Uterus (tissue), 2 donors: ENCODE measurements around the gene RNGTT.

Experiments used
- POLR2A ChIP-seq, 2 donors: fragments of 450-650 bp; IDR thresholded peaks; one replicate each; pipeline ENCODE4 v1.6.1; 2016; ENCODE audit warnings: antibody characterized with exemption in 2 of 2, mild to moderate bottlenecking in 1 of 2, moderate library complexity in 1 of 2
- TF ChIP-seq, protein P1 (sequence below), 4 experiments: fragments of 200-600 bp in 2 of 4; fragments of 450-650 bp in 2 of 4; sonication (generic) in 2 of 4; IDR thresholded peaks; one replicate each; pipeline ENCODE4 v1.5.1; 2016 to 2019; ENCODE audit warnings: antibody characterized with exemption in 4 of 4, mild to moderate bottlenecking in 2 of 4, moderate library complexity in 1 of 4

DNA sequence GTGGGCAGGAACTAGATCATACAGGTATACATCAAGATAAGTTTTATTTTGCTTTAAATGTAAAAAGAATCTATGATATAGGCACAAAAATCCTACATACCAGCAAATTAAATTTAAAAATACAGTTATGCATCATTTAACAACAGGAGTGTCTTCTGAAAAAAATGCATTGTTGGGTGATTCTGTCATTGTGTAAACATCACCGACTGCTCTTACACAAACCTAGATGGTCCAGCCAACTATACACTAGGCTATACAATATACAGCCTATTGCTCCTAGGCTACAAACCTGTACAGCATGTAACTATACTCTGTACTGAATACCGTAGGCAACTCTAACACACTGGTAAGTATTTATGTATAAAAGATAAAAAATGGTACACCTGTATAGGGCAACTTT, 139.4 kb downstream of the RNGTT start:
- TF ChIP-seq, protein P1, sequence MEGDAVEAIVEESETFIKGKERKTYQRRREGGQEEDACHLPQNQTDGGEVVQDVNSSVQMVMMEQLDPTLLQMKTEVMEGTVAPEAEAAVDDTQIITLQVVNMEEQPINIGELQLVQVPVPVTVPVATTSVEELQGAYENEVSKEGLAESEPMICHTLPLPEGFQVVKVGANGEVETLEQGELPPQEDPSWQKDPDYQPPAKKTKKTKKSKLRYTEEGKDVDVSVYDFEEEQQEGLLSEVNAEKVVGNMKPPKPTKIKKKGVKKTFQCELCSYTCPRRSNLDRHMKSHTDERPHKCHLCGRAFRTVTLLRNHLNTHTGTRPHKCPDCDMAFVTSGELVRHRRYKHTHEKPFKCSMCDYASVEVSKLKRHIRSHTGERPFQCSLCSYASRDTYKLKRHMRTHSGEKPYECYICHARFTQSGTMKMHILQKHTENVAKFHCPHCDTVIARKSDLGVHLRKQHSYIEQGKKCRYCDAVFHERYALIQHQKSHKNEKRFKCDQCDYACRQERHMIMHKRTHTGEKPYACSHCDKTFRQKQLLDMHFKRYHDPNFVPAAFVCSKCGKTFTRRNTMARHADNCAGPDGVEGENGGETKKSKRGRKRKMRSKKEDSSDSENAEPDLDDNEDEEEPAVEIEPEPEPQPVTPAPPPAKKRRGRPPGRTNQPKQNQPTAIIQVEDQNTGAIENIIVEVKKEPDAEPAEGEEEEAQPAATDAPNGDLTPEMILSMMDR (IDR thresholded peaks at IDR 0.05) = no peak
- no peak for TF ChIP-seq POLR2A (IDR thresholded peaks at IDR 0.05)
